OCI-LY7 (cell line): Measurements from ENCODE around the gene ALG14. TPM values are rescaled to one million over a fixed set of nuclear protein-coding genes. Genes with fewer than 3 reads are reported as not detected.

Experiments
- BruUV-seq: library from RNA; stranded (reverse); fragments of 400-500 nt; replicated peaks from 2 replicates; lab custom pipeline; 2021; lab: Mats Ljungman, UMichigan
- CTCF ChIA-PET: fragments of 300-600 bp; sonication (Branson Sonifier 250); formaldehyde crosslinking; loops from one replicate; lab custom pipeline; 2022; ENCODE audit warnings: antibody characterized with exemption; ENCODE audit not compliant: unreplicated experiment; lab: Charles Lee
- POLR2A ChIA-PET: fragments of 300-600 bp; sonication (Branson Sonifier 250); formaldehyde crosslinking; loops from one replicate; lab custom pipeline; 2022; ENCODE audit warnings: antibody characterized with exemption; lab: Charles Lee
- DNase-seq: peaks from one replicate; pipeline ENCODE4 v3.0.0-alpha.2; 2015; ENCODE audit warnings: low spot score
- H2AFZ ChIP-seq: fragments of 200-600 bp; sonication (generic), shearing (Covaris generic); 2 replicates; pipeline ENCODE4 v1.6.1; 2014; ENCODE audit warnings: mild to moderate bottlenecking, antibody characterized with exemption, low read length, moderate library complexity
- H3K27ac ChIP-seq: fragments of 200-600 bp; sonication (generic); 2 replicates; pipeline ENCODE4 v1.5.1; 2014; ENCODE audit warnings: mixed run types, low read depth, mild to moderate bottlenecking, moderate library complexity, low read length, inconsistent platforms; ENCODE audit not compliant: poor library complexity, severe bottlenecking
- H3K36me3 ChIP-seq: fragments of 200-600 bp; sonication (generic); 2 replicates; pipeline ENCODE4 v1.6.1; 2014; ENCODE audit warnings: mild to moderate bottlenecking, antibody characterized with exemption, low read length, moderate library complexity, mixed read lengths; ENCODE audit not compliant: insufficient read depth
- H3K4me1 ChIP-seq: fragments of 200-600 bp; sonication (generic); 2 replicates; pipeline ENCODE4 v1.5.1; 2014; ENCODE audit warnings: mild to moderate bottlenecking, low read length; ENCODE audit not compliant: insufficient read depth, poor library complexity, severe bottlenecking
- H3K4me2 ChIP-seq: fragments of 200-600 bp; sonication (generic); 2 replicates; pipeline ENCODE4 v1.6.1; 2014; ENCODE audit warnings: mild to moderate bottlenecking, low read length
- H3K4me3 ChIP-seq: fragments of 200-600 bp; sonication (generic); 2 replicates; pipeline ENCODE4 v1.5.1; 2014; ENCODE audit warnings: mild to moderate bottlenecking, low read depth, low read length; ENCODE audit not compliant: poor library complexity, severe bottlenecking
- H3K79me2 ChIP-seq: fragments of 200-600 bp; sonication (generic); 2 replicates; pipeline ENCODE4 v1.6.1; 2016; ENCODE audit warnings: low read depth, mild to moderate bottlenecking, low read length, moderate library complexity, mixed read lengths; ENCODE audit not compliant: insufficient read depth
- H3K9me2 ChIP-seq: fragments of 200-600 bp; sonication (generic); 2 replicates; pipeline ENCODE4 v1.6.1; 2016; ENCODE audit warnings: mild to moderate bottlenecking, low read length, mixed read lengths; ENCODE audit not compliant: insufficient read depth
- H3K9me3 ChIP-seq: fragments of 200-600 bp; sonication (generic); 2 replicates; pipeline ENCODE4 v1.6.1; 2014; ENCODE audit warnings: mild to moderate bottlenecking, mixed run types, low read length, mixed read lengths
- H4K20me1 ChIP-seq: fragments of 200-600 bp; sonication (generic); 2 replicates; pipeline ENCODE4 v1.6.1; 2014; ENCODE audit warnings: mild to moderate bottlenecking, antibody characterized with exemption, low read length, moderate library complexity, mixed read lengths; ENCODE audit not compliant: insufficient read depth
- EZH2phosphoT487 ChIP-seq: fragments of 200-600 bp; sonication (generic); IDR thresholded peaks from 2 replicates; pipeline ENCODE4 v1.6.1; 2018; ENCODE audit warnings: low read depth, borderline replicate concordance, mild to moderate bottlenecking, mixed run types, antibody characterized with exemption, low read length, moderate library complexity, mixed read lengths
- intact Hi-C: fragments of 100-400 bp; cut with micrococcal nuclease; formaldehyde crosslinking; loops from one replicate; pipeline ENCODE4 v1.10.0; 2022; ENCODE audit not compliant: unreplicated experiment
- total RNA-seq, 2 experiments: library from RNA; depleted of rRNA in 1 of 2; stranded (reverse); fragments of >200 nt in 1 of 2; shearing (Covaris generic) in 1 of 2; gene quantifications; 2 replicates each; pipeline ENCODE4 v1.2.3, GENCODE V29; 2014 to 2022
- TF ChIP-seq, protein P1 (sequence below): fragments of 200-600 bp; sonication (generic); conservative IDR thresholded peaks from 2 replicates; pipeline ENCODE4 v1.5.1; 2014; ENCODE audit warnings: mild to moderate bottlenecking, antibody characterized with exemption, low read length, moderate library complexity, mixed read lengths

ALG14 gene
- total RNA-seq, 2 experiments from 2014 or later, result 1.6 to 8.3 TPM

DNA sequence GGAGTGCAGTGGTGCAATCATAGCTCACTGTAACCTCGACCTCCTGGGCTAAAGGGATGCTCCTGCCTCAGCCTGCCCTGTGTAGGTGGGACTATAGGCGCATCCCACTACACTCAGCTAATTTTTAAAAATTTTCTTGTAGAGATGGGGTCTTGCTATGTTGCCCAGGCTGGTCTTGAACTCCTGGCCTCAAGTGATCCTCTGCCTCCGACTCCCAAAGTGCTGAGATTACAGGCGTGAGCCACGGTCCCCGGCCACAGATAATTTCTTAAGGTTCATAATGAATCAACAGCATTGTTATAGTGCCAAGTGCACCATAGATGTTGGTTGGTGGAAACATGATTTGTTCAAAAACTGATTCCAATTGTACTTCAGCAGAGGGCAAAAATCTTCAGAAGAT is 103.6 kb downstream of the ALG14 start:
- BruUV-seq, result no TSS peak
- TF ChIP-seq, protein P1, sequence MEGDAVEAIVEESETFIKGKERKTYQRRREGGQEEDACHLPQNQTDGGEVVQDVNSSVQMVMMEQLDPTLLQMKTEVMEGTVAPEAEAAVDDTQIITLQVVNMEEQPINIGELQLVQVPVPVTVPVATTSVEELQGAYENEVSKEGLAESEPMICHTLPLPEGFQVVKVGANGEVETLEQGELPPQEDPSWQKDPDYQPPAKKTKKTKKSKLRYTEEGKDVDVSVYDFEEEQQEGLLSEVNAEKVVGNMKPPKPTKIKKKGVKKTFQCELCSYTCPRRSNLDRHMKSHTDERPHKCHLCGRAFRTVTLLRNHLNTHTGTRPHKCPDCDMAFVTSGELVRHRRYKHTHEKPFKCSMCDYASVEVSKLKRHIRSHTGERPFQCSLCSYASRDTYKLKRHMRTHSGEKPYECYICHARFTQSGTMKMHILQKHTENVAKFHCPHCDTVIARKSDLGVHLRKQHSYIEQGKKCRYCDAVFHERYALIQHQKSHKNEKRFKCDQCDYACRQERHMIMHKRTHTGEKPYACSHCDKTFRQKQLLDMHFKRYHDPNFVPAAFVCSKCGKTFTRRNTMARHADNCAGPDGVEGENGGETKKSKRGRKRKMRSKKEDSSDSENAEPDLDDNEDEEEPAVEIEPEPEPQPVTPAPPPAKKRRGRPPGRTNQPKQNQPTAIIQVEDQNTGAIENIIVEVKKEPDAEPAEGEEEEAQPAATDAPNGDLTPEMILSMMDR, result no peak
- TF ChIP-seq EZH2phosphoT487, result no peak
- Histone ChIP-seq H3K4me2 (no peak overlapping the region), H3K36me3 (no peaks in the 10 kb centered on the region), H2AFZ (no peak overlapping the region), H3K4me1 (no peaks in the 10 kb centered on the region), H4K20me1 (no peaks in the 10 kb centered on the region), H3K9me2 (no peaks in the 10 kb centered on the region), H3K9me3 (peaks cover 2% of the 10 kb centered on the region; the same call in 1 of the 2 replicates), H3K79me2 (no peaks in the 10 kb centered on the region), H3K4me3 (no peak overlapping the region), H3K27ac (no peak overlapping the region)
- DNase-seq, result no peak
- ChIA-PET CTCF (no interaction called here), POLR2A (no interaction called here)
- intact Hi-C loops, result loop anchor here (10.0 kb wide), 1 partner anchor 266 kb away; the partner anchor contains the start of gene RWDD3

DNA sequence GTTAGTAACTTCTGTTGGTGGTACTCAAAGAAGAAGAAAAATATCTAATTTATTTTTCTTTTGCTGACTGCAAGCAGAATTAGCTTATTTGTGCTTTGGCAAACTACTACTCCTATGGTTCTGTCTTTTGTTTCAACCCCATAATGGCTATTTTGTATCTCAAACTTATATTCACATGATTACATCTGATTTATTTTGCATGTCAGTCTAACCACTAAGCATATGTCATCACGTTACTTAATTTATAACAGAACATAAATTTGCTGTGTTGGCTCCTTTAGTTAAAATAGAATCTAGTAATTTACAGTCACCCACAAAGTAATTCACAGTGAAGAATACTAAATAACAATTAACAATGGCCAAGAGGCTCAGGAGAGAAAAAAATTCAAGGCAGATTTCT is 106.7 kb downstream of the ALG14 start:
- CTCF ChIA-PET, result no interaction called here
- TF ChIP-seq, protein P1, result no peak
- no peak for TF ChIP-seq EZH2phosphoT487
- Histone ChIP-seq H3K9me2 (no peaks in the 10 kb centered on the region), H3K4me1 (peaks cover 22% of the 10 kb centered on the region), H3K27ac (no peak overlapping the region), H3K79me2 (no peaks in the 10 kb centered on the region), H3K9me3 (peaks cover 5% of the 10 kb centered on the region; the same call in 1 of the 2 replicates), H3K4me3 (no peak overlapping the region), H4K20me1 (no peaks in the 10 kb centered on the region), H3K4me2 (no peak overlapping the region), H2AFZ (peak overlapping the region; percentile 26; the same call in 1 of the 2 replicates), H3K36me3 (no peaks in the 10 kb centered on the region)
- DNase-seq, result no peak
- no TSS peak for BruUV-seq
- intact Hi-C loops, result loop anchor here (10.0 kb wide), 1 partner anchor 269 kb away; the partner anchor contains the start of gene RWDD3
- POLR2A ChIA-PET, result interaction anchor here (0.6 to 0.7 kb wide), 2 partner anchors 30 to 44 kb away, joined by 3 read pairs; no protein-coding TSS in a partner anchor

DNA sequence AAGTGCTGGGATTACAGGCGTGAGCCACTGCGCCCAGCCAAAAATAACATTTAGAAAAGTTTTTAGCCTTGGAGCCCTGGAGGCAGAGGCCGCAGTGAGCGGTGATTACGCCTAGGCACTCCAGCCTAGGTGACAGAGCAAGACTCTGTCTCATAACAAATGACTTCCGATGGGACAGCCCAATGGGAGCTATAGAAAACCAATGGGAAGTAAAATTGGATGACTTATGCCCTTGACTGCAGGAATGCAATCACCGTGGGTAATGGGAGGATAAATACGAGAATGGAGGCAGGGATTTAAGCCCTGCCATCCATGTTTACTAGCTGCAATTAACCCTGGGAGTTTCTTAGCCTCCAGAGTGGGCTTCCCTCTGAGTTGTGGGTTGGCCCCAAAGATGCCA is 108.9 kb downstream of the ALG14 start:
- Histone ChIP-seq H3K4me1 (peaks cover 23% of the 10 kb centered on the region), H3K27ac (no peak overlapping the region), H4K20me1 (no peaks in the 10 kb centered on the region), H3K79me2 (no peaks in the 10 kb centered on the region), H3K4me3 (no peak overlapping the region), H3K4me2 (no peak overlapping the region), H3K9me2 (no peaks in the 10 kb centered on the region), H3K36me3 (no peaks in the 10 kb centered on the region), H2AFZ (0 out of 2 replicates have a peak overlapping the region, but pooled peaks have one; percentile 19), H3K9me3 (peaks cover 5% of the 10 kb centered on the region; the same call in 1 of the 2 replicates)
- intact Hi-C loops, result loop anchor here (10.0 kb wide), 1 partner anchor 271 kb away; the partner anchor contains the start of gene RWDD3
- TF ChIP-seq, protein P1, result no peak
- no peak for DNase-seq
- BruUV-seq, result no TSS peak
- CTCF ChIA-PET, result no interaction called here
- POLR2A ChIA-PET, result interaction anchor here (0.6 to 1.5 kb wide), 3 partner anchors 14 to 40 kb away, joined by 3 to 4 read pairs (median 3); no protein-coding TSS in a partner anchor
